Thyroid gland (tissue), 4 donors: Measurements from ENCODE around the gene GORASP1. TPM values are rescaled to one million over a fixed set of nuclear protein-coding genes. Genes with fewer than 3 reads are reported as not detected.

Experiments
- DNase-seq, 2 donors: peaks; one replicate each; pipeline ENCODE4 v3.0.0-alpha.2; 2019
- H3K27ac ChIP-seq, 3 donors: fragments of 200-600 bp; sonication (generic); 1 replicate in 2 of 3; 2 replicates in 1 of 3; pipeline ENCODE4 v1.5.1; 2016 to 2019; ENCODE audit warnings: mild to moderate bottlenecking in 1 of 3, moderate library complexity in 1 of 3
- H3K27me3 ChIP-seq: fragments of 200-600 bp; sonication (generic); one replicate; pipeline ENCODE4 v1.5.1; 2019
- H3K36me3 ChIP-seq, 2 donors: fragments of 200-600 bp; sonication (generic); one replicate each; pipeline ENCODE4 v1.5.1; 2016 to 2019
- H3K4me1 ChIP-seq, 2 donors: fragments of 200-600 bp; sonication (generic); one replicate each; pipeline ENCODE4 v1.5.1; 2017 to 2019
- H3K4me3 ChIP-seq, 3 donors: fragments of 200-600 bp; sonication (generic); replicated peaks in 1 of 3; 1 replicate in 2 of 3; 2 replicates in 1 of 3; pipeline ENCODE4 v1.5.1; 2016; ENCODE audit warnings: mild to moderate bottlenecking in 1 of 3
- H3K9me3 ChIP-seq: fragments of 200-600 bp; sonication (generic); one replicate; pipeline ENCODE4 v1.5.1; 2017
- CTCF ChIP-seq, 6 experiments: fragments of 200-600 bp in 3 of 6; fragments of 450-650 bp in 3 of 6; sonication (generic) in 3 of 6; IDR thresholded peaks; one replicate each; pipeline ENCODE4 v1.5.1; 2016 to 2019; ENCODE audit warnings: antibody characterized with exemption in 6 of 6, mild to moderate bottlenecking in 2 of 6, inconsistent platforms in 1 of 6, moderate library complexity in 1 of 6
- POLR2A ChIP-seq, 2 donors: fragments of 450-650 bp; IDR thresholded peaks; one replicate each; pipeline ENCODE4 v1.6.1; 2017; ENCODE audit warnings: antibody characterized with exemption in 2 of 2, mild to moderate bottlenecking in 2 of 2, moderate library complexity in 1 of 2
- WGBS, 2 donors: methylation state at CpG; one replicate each; pipeline ENCODE4 v1.1.5; 2017; 5-methylcytosine and 5-hydroxymethylcytosine counted together
- intact Hi-C: fragments of 100-400 bp; cut with DNase I; formaldehyde crosslinking; loops from one replicate; pipeline ENCODE4 v1.15.1; 2023
- total RNA-seq, 4 donors: library from RNA; depleted of rRNA; stranded (reverse); fragments of >200 nt; gene quantifications; one replicate each; pipeline ENCODE4 v1.2.3, GENCODE V29; 2016

Gene GORASP1
- total RNA-seq = 100 to 1,000 TPM in 2 of 4 donors, 10 to 100 TPM in 2; 64.6 to 105 (median 101) TPM

- peaks cover 35 to 42% of the 10 kb centered on the region in 2 donors for H3K4me1 ChIP-seq
- intact Hi-C loops = no loop called here
- WGBS, 2 donors = 0% methylated on average over 23 to 34 of the region's 74 CpGs
- TF ChIP-seq POLR2A (IDR thresholded peaks at IDR 0.05) = peak in 1 of 2 donors; percentile 88
- peak in 1 of 6 experiments; percentile 9 for TF ChIP-seq CTCF (IDR thresholded peaks at IDR 0.05)
- peak within 1 kb of the TSS; percentile 64 to 91 (median 74) for H3K27ac ChIP-seq
- no peaks in the 10 kb centered on the region for H3K9me3 ChIP-seq
- H3K36me3 ChIP-seq = no peaks in the 10 kb centered on the region
- H3K4me3 ChIP-seq = peak within 1 kb of the TSS; percentile 49 to 88 (median 82)
- no peaks in the 10 kb centered on the region for H3K27me3 ChIP-seq
- peak; percentile 91 for DNase-seq
These were observed at the start of gene GORASP1, which contains the start of gene TTC21A for GRCh38 chr3:39107388-39108199. TSS of gene GORASP1 (minus strand) at chr3:39107627. CDS start at chr3:39107541, 86 bp downstream. TSS of gene TTC21A (plus strand) at chr3:39107680. CDS start at chr3:39107838, 158 bp downstream.

- Histone ChIP-seq H3K9me3 (no peaks in the 10 kb centered on the region), H3K4me3 (no peak overlapping the region), H3K4me1 (peaks cover 9 to 14% of the 10 kb centered on the region in 2 donors), H3K36me3 (peaks cover 0 to 5% of the 10 kb centered on the region in 2 donors), H3K27ac (no peak overlapping the region), H3K27me3 (no peaks in the 10 kb centered on the region)
- intact Hi-C loops = no loop called here
- 88 to 91% methylated on average over 4 of the region's 4 CpGs for WGBS, 2 donors
- DNase-seq = no peak
- TF ChIP-seq POLR2A (IDR thresholded peaks at IDR 0.05) (no peak), CTCF (IDR thresholded peaks at IDR 0.05) (no peak)
These were observed 49.0 kb upstream of the GORASP1 start for GRCh38 chr3:39156421-39156820.

- 29 to 45% methylated on average over 18 of the region's 18 CpGs for WGBS, 2 donors
These were observed 47.0 kb upstream of the GORASP1 start for GRCh38 chr3:39154280-39155021.

GRCh38 chr3:39153977-39154279, 46.5 kb upstream of the GORASP1 start:
- Histone ChIP-seq H3K36me3 (peaks cover 0 to 5% of the 10 kb centered on the region in 2 donors), H3K27me3 (no peaks in the 10 kb centered on the region), H3K9me3 (no peaks in the 10 kb centered on the region), H3K27ac (peak overlapping the region; percentile 70 to 100 (median 86)), H3K4me3 (peak overlapping the region in 1 of 3 donors; percentile 97), H3K4me1 (peaks cover 34 to 39% of the 10 kb centered on the region in 2 donors)
- intact Hi-C loops = no loop called here
- WGBS, 2 donors = 3 to 22% methylated on average over 6 to 8 of the region's 9 CpGs
- TF ChIP-seq CTCF (IDR thresholded peaks at IDR 0.05) (no peak), POLR2A (IDR thresholded peaks at IDR 0.05) (no peak)
- no peak for DNase-seq

More at GRCh38 chr3:39154280-39155021, 47.0 kb upstream of the GORASP1 start:
- peak; percentile 87 to 88 for DNase-seq
- intact Hi-C loops = no loop called here
- Histone ChIP-seq H3K4me3 (peak overlapping the region in 1 of 3 donors; percentile 97), H3K27ac (peak overlapping the region; percentile 70 to 100 (median 86)), H3K4me1 (peaks cover 29 to 34% of the 10 kb centered on the region in 2 donors), H3K36me3 (peaks cover 0 to 5% of the 10 kb centered on the region in 2 donors), H3K27me3 (no peaks in the 10 kb centered on the region), H3K9me3 (no peaks in the 10 kb centered on the region)
- TF ChIP-seq POLR2A (IDR thresholded peaks at IDR 0.05) (peak in 1 of 2 donors; percentile 11), CTCF (IDR thresholded peaks at IDR 0.05) (no peak)
